H1 (cell line): Measurements from ENCODE around the gene PKDREJ. TPM values are rescaled to one million over a fixed set of nuclear protein-coding genes. Genes with fewer than 3 reads are reported as not detected.

Experiments
- CTCF ChIA-PET: fragments of 300-600 bp; sonication (Branson Sonifier 250); formaldehyde crosslinking; loops from one replicate; lab custom pipeline; 2021; ENCODE audit not compliant: partially characterized antibody; lab: Charles Lee
- POLR2A ChIA-PET: fragments of 300-600 bp; sonication (Branson Sonifier 250); formaldehyde crosslinking; loops from one replicate; lab custom pipeline; 2021; ENCODE audit warnings: inconsistent platforms; ENCODE audit not compliant: partially characterized antibody; lab: Charles Lee
- DNase-seq, 2 experiments: peaks; one replicate each; pipeline versions ENCODE4 v3.0.0 to v3.0.0-alpha.2; 2010 to 2022; ENCODE audit warnings: low spot score in 2 of 2, low read depth in 1 of 2, mixed read lengths in 1 of 2
- FAIRE-seq: peaks from 2 replicates; lab custom pipeline; 2011; peaks lifted over from hg19 to GRCh38; lab: Jason Lieb, UNC
- H2AFZ ChIP-seq: 2 replicates; pipeline ENCODE4 v1.8.1; 2012; ENCODE audit warnings: low read length, inconsistent platforms
- H2AK5ac ChIP-seq: 2 replicates; pipeline ENCODE4 v1.6.1; 2013; ENCODE audit warnings: low read depth, low read length
- H2BK120ac ChIP-seq: replicated peaks from 2 replicates; pipeline ENCODE3; 2013; ENCODE audit warnings: low read depth, low read length, inconsistent platforms
- H2BK12ac ChIP-seq: 2 replicates; pipeline ENCODE4 v1.6.1; 2013; ENCODE audit warnings: low read depth, low read length
- H2BK15ac ChIP-seq: 2 replicates; pipeline ENCODE4 v1.6.1; 2013; ENCODE audit warnings: low read length
- H2BK20ac ChIP-seq: 2 replicates; pipeline ENCODE4 v1.6.1; 2013; ENCODE audit warnings: low read length
- H2BK5ac ChIP-seq: 2 replicates; pipeline ENCODE4 v1.6.1; 2013; ENCODE audit warnings: low read depth, low read length
- H3K14ac ChIP-seq: 2 replicates; pipeline ENCODE4 v1.6.1; 2013; ENCODE audit warnings: inconsistent platforms; ENCODE audit not compliant: insufficient read length
- H3K18ac ChIP-seq: 2 replicates; pipeline ENCODE4 v1.6.1; 2013; ENCODE audit warnings: low read length; ENCODE audit errors: extremely low read depth
- H3K23ac ChIP-seq: 2 replicates; pipeline ENCODE4 v1.6.1; 2013; ENCODE audit warnings: inconsistent platforms; ENCODE audit not compliant: insufficient read length
- H3K23me2 ChIP-seq: 2 replicates; pipeline ENCODE4 v1.6.1; 2013; ENCODE audit warnings: low read depth, low read length
- H3K27ac ChIP-seq: 2 replicates; pipeline ENCODE4 v1.6.1; 2011; ENCODE audit warnings: low read depth, low read length, inconsistent platforms
- H3K27me3 ChIP-seq, 4 experiments: replicated peaks in 1 of 4; 1 replicate in 1 of 4; 2 replicates in 3 of 4; pipeline versions ENCODE4 v1.6.1 to v1.8.1; 2011 to 2013; ENCODE audit warnings: low read length in 3 of 4, mild to moderate bottlenecking in 3 of 4, inconsistent platforms in 2 of 4, mixed read lengths in 2 of 4, moderate library complexity in 1 of 4; ENCODE audit not compliant: control insufficient read depth in 3 of 4, insufficient read depth in 3 of 4; ENCODE audit errors: extremely low read depth in 1 of 4
- H3K36me3 ChIP-seq, 4 experiments: 2 replicates each; pipeline versions ENCODE4 v1.6.1 to v1.8.1; 2011 to 2013; ENCODE audit warnings: mild to moderate bottlenecking in 4 of 4, low read length in 3 of 4, moderate library complexity in 2 of 4, control low read depth in 1 of 4, inconsistent platforms in 1 of 4; ENCODE audit not compliant: insufficient read depth in 4 of 4, control insufficient read depth in 2 of 4
- H3K4ac ChIP-seq: replicated peaks from 2 replicates; pipeline ENCODE3; 2013; ENCODE audit warnings: low read length, low read depth, mixed read lengths, inconsistent platforms; ENCODE audit not compliant: insufficient read length
- H3K4me1 ChIP-seq, 4 experiments: replicated peaks in 1 of 4; 1 replicate in 1 of 4; 2 replicates in 3 of 4; pipeline versions ENCODE4 v1.6.1 to v1.8.1; 2011 to 2013; ENCODE audit warnings: low read length in 3 of 4, inconsistent platforms in 2 of 4, mixed read lengths in 1 of 4; ENCODE audit not compliant: insufficient read depth in 4 of 4, control insufficient read depth in 3 of 4
- H3K4me2 ChIP-seq, 2 experiments: 2 replicates each; pipeline versions ENCODE4 v1.6.1 to v1.8.1; 2011 to 2013; ENCODE audit warnings: low read depth in 2 of 2, low read length in 2 of 2, control low read depth in 1 of 2, inconsistent platforms in 1 of 2, mild to moderate bottlenecking in 1 of 2; ENCODE audit not compliant: insufficient read depth in 1 of 2
- H3K4me3 ChIP-seq, 4 experiments: fragments of 200-600, 300-600 bp in 1 of 4; sonication (generic), shearing (Covaris generic), sonication (Bioruptor Twin) in 1 of 4; 2 replicates each; pipeline versions ENCODE4 v1.5.1 to v1.8.1; 2011 to 2016; ENCODE audit warnings: low read length in 4 of 4, low read depth in 3 of 4, control low read depth in 2 of 4, inconsistent platforms in 2 of 4, mild to moderate bottlenecking in 2 of 4, mixed read lengths in 1 of 4, moderate library complexity in 1 of 4; ENCODE audit not compliant: insufficient read depth in 2 of 4; ENCODE audit errors: extremely low read depth in 1 of 4
- H3K56ac ChIP-seq: replicated peaks from 2 replicates; pipeline ENCODE3; 2013; ENCODE audit warnings: low read depth, mild to moderate bottlenecking, mixed read lengths, low read length, inconsistent platforms; ENCODE audit not compliant: insufficient read length
- H3K79me1 ChIP-seq: 2 replicates; pipeline ENCODE4 v1.6.1; 2013; ENCODE audit warnings: low read depth, low read length, control low read depth
- H3K79me2 ChIP-seq, 2 experiments: 2 replicates each; pipeline versions ENCODE4 v1.6.1 to v1.8.1; 2012 to 2013; ENCODE audit warnings: low read length in 2 of 2, mild to moderate bottlenecking in 2 of 2, inconsistent platforms in 1 of 2; ENCODE audit not compliant: insufficient read depth in 2 of 2, control insufficient read depth in 1 of 2
- H3K9ac ChIP-seq, 4 experiments: replicated peaks in 1 of 4; 1 replicate in 1 of 4; 2 replicates in 3 of 4; pipeline versions ENCODE4 v1.6.1 to v1.8.1; 2011 to 2013; ENCODE audit warnings: low read depth in 3 of 4, low read length in 3 of 4, control low read depth in 2 of 4, mild to moderate bottlenecking in 2 of 4, moderate library complexity in 2 of 4, inconsistent platforms in 1 of 4; ENCODE audit errors: extremely low read depth in 1 of 4
- H3K9me3 ChIP-seq, 2 experiments: 2 replicates each; pipeline versions ENCODE4 v1.6.1 to v1.8.1; 2012 to 2013; ENCODE audit warnings: mild to moderate bottlenecking in 2 of 2, moderate library complexity in 2 of 2, control low read depth in 1 of 2, inconsistent platforms in 1 of 2, low read depth in 1 of 2, low read length in 1 of 2, mixed read lengths in 1 of 2; ENCODE audit not compliant: insufficient read depth in 2 of 2
- H4K20me1 ChIP-seq, 2 experiments: replicated peaks in 1 of 2; 2 replicates each; pipeline versions ENCODE3 to v1.8.1; 2011 to 2013; ENCODE audit warnings: inconsistent platforms in 2 of 2, low read length in 2 of 2, mild to moderate bottlenecking in 1 of 2; ENCODE audit not compliant: insufficient read depth in 2 of 2, control insufficient read depth in 1 of 2
- H4K5ac ChIP-seq: 2 replicates; pipeline ENCODE4 v1.6.1; 2013; ENCODE audit warnings: low read length, low read depth, mixed read lengths, inconsistent platforms; ENCODE audit not compliant: insufficient read length
- H4K8ac ChIP-seq: 2 replicates; pipeline ENCODE4 v1.8.0; 2013; ENCODE audit warnings: mild to moderate bottlenecking, moderate library complexity, low read length, inconsistent platforms; ENCODE audit not compliant: insufficient read depth; ENCODE audit errors: extremely low read depth
- H4K91ac ChIP-seq: replicated peaks from 2 replicates; pipeline ENCODE3; 2013; ENCODE audit warnings: low read length, mixed read lengths, inconsistent platforms; ENCODE audit not compliant: insufficient read length
- ATF2 ChIP-seq: IDR thresholded peaks from 2 replicates; pipeline ENCODE4 v1.6.1; 2012; ENCODE audit warnings: low read length, inconsistent platforms
- BRCA1 ChIP-seq: IDR thresholded peaks from 2 replicates; pipeline ENCODE4 v1.6.1; 2012; ENCODE audit warnings: low read depth, low read length, improper control_type of control experiment
- GTF2F1 ChIP-seq: IDR thresholded peaks from 2 replicates; pipeline ENCODE4 v1.6.1; 2012; ENCODE audit warnings: low read depth, low read length, improper control_type of control experiment, borderline replicate concordance
- KDM1A ChIP-seq: fragments of 200-600, 300-600 bp; sonication (generic); IDR thresholded peaks from 2 replicates; pipeline ENCODE4 v1.7.1; 2016; ENCODE audit warnings: mild to moderate bottlenecking, low read length, borderline replicate concordance
- MAX ChIP-seq: IDR thresholded peaks from 2 replicates; pipeline ENCODE4 v1.6.1; 2012; ENCODE audit warnings: inconsistent platforms
- POLR2A ChIP-seq, 2 experiments: IDR thresholded peaks; 1 replicate in 1 of 2; 2 replicates in 1 of 2; pipeline ENCODE4 v1.6.1; 2011; ENCODE audit warnings: low read depth in 2 of 2, low read length in 2 of 2, mild to moderate bottlenecking in 2 of 2; ENCODE audit errors: control extremely low read depth in 1 of 2
- SAP30 ChIP-seq: fragments of 300-600 bp; sonication (generic); IDR thresholded peaks from 2 replicates; pipeline ENCODE4 v1.7.1; 2012; ENCODE audit warnings: low read length, moderate library complexity, mild to moderate bottlenecking, inconsistent platforms; ENCODE audit not compliant: insufficient read depth, insufficient replicate concordance
- TEAD4 ChIP-seq: IDR thresholded peaks from 2 replicates; pipeline ENCODE4 v1.6.1; 2012; ENCODE audit warnings: low read depth, low read length, inconsistent platforms, mixed read lengths
- WGBS, 2 experiments: shearing (Covaris generic) in 1 of 2; methylation state at CpG; one replicate each; pipeline versions ENCODE4 v1.1.6 to v1.1.7; 2013 to 2015; ENCODE audit warnings: low lambda C conversion rate in 2 of 2, mixed read lengths in 2 of 2, inconsistent platforms in 1 of 2, low coverage in 1 of 2, missing lambda C conversion rate in 1 of 2; ENCODE audit not compliant: insufficient replicate concordance in 2 of 2, insufficient coverage in 1 of 2, insufficient read length in 1 of 2; ENCODE audit errors: extremely low coverage in 1 of 2, missing lambda C conversion rate in 1 of 2; 5-methylcytosine and 5-hydroxymethylcytosine counted together
- polyA plus RNA-seq, 7 experiments: library from polyadenylated mRNA; depleted of rRNA in 3 of 7; stranded (reverse) in 5 of 7; unstranded in 2 of 7; fragments of >200 nt in 5 of 7; fragments of 200-250 nt in 2 of 7; gene quantifications; 1 replicate in 5 of 7; 2 replicates in 1 of 7; 4 replicates in 1 of 7; pipeline versions ENCODE4 v1.2.1 to v1.2.3, GENCODE V29; 2011 to 2013; ENCODE audit warnings: missing spikeins in 2 of 7, mixed read lengths in 2 of 7
- total RNA-seq: library from RNA; stranded (reverse); fragmentation: NEBNext Ultra II Directional; extraction: Animal tissue kit (Norgen Biotek cat#: 25700); gene quantifications from 2 replicates; pipeline ENCODE4 v1.2.1, GENCODE V29; 2021

Gene PKDREJ
- total and polyA plus RNA-seq, 2 of the 8 experiments (the other 6 are each of a cell fraction or from before 2014, with no cell fraction given) = 0.02 to 0.04 TPM

GRCh38 chr22:46296257-46297150 is 33.4 kb upstream of the PKDREJ start, which contains the start of gene GTSE1:
Gene GTSE1 (plus strand): TSS chr22:46296870. CDS start chr22:46297401, 531 bp downstream.
- H2AFZ ChIP-seq = peak within 1 kb of the TSS; percentile 56
- H3K4me1 ChIP-seq = peaks cover 4 to 11% (median 5%) of the 10 kb centered on the region in 4 experiments; a peak in 4 of 7 replicates
- no peak within 1 kb of the TSS for H3K14ac ChIP-seq
- POLR2A ChIA-PET = interaction anchor here (0.7 to 2.2 kb wide), 13 partner anchors 8 to 175 kb away, joined by 3 to 10 read pairs (median 4); partner anchors contain the start of genes TRMU and TTC38
- H3K9ac ChIP-seq = peak within 1 kb of the TSS in 3 of 4 experiments; percentile 42 to 51 (median 49); a peak in 5 of 7 replicates
- peaks cover 8 to 25% (median 17%) of the 10 kb centered on the region in 4 experiments; a peak in 7 of 8 replicates for H3K36me3 ChIP-seq
- 2% methylated on average over 60 of the region's 76 CpGs; no CpG with 5 or more reads in 1 of the 2 experiments for WGBS, 2 experiments
- no peak within 1 kb of the TSS for H2BK120ac ChIP-seq
- H3K4ac ChIP-seq = peak within 1 kb of the TSS; percentile 78
- H3K9me3 ChIP-seq = no peaks in the 10 kb centered on the region
- no peaks in the 10 kb centered on the region for H3K79me2 ChIP-seq
- no peak within 1 kb of the TSS for H2BK12ac ChIP-seq
- H2BK15ac ChIP-seq = 0 out of 2 replicates have a peak within 1 kb of the TSS, but pooled peaks have one; percentile 29
- no peak within 1 kb of the TSS for H2AK5ac ChIP-seq
- peaks cover 4% of the 10 kb centered on the region; the same call in 1 of the 2 replicates for H3K79me1 ChIP-seq
- no peak within 1 kb of the TSS for H3K23ac ChIP-seq
- FAIRE-seq (peak; percentile 60), DNase-seq (peak; percentile 93 to 96)
- peak within 1 kb of the TSS; percentile 87 to 96 for H3K4me2 ChIP-seq
- CTCF ChIA-PET = interaction anchor here (1.0 to 1.6 kb wide), 4 partner anchors 33 to 302 kb away, joined by 3 to 5 read pairs (median 4); partner anchors contain the start of gene PKDREJ
- peak within 1 kb of the TSS; percentile 60; the same call in 1 of the 2 replicates for H3K18ac ChIP-seq
- H3K4me3 ChIP-seq = peak within 1 kb of the TSS; percentile 60 to 87 (median 76)
- H4K91ac ChIP-seq = peak within 1 kb of the TSS; percentile 55
- H3K27me3 ChIP-seq = no peaks in the 10 kb centered on the region
- peaks cover 14% of the 10 kb centered on the region for H3K23me2 ChIP-seq
- no peak within 1 kb of the TSS for H2BK20ac ChIP-seq
- H4K8ac ChIP-seq = peak within 1 kb of the TSS; percentile 90
- H4K5ac ChIP-seq = peak within 1 kb of the TSS; percentile 83
- peak within 1 kb of the TSS; percentile 66 for H2BK5ac ChIP-seq
- H3K27ac ChIP-seq = no peak within 1 kb of the TSS; the same call in 1 of the 2 replicates
- H3K56ac ChIP-seq = peak within 1 kb of the TSS; percentile 69
- H4K20me1 ChIP-seq = peaks cover 4 to 6% of the 10 kb centered on the region in 2 experiments
- TF ChIP-seq SAP30 (peak; percentile 62), ATF2 (no peak), POLR2A (IDR thresholded peaks at IDR 0.05; ENCODE audit: control extremely low read depth in 1 of 2, low read depth in 2 of 2, low read length in 2 of 2) (no peak), BRCA1 (no peak), MAX (peak; percentile 65; the same call in 1 of the 2 replicates), TEAD4 (no peak), KDM1A (0 out of 2 replicates have a peak, but pooled peaks have one; percentile 32), GTF2F1 (no peak)
